OCI-LY3 (cell line): Measurements from ENCODE around the gene FAM3C.

Experiments used
- EZH2phosphoT487 ChIP-seq: fragments of 200-600 bp; shearing (Covaris generic); IDR thresholded peaks from 2 replicates; pipeline ENCODE4 v1.6.1; 2018; ENCODE audit warnings: antibody characterized with exemption, mixed run types, low read depth
- TF ChIP-seq, protein P1 (sequence below): fragments of 200-600, 300-600 bp; sonication (generic); IDR thresholded peaks from 2 replicates; pipeline ENCODE4 v1.5.1; 2014; ENCODE audit warnings: antibody characterized with exemption, low read length, low read depth

DNA sequence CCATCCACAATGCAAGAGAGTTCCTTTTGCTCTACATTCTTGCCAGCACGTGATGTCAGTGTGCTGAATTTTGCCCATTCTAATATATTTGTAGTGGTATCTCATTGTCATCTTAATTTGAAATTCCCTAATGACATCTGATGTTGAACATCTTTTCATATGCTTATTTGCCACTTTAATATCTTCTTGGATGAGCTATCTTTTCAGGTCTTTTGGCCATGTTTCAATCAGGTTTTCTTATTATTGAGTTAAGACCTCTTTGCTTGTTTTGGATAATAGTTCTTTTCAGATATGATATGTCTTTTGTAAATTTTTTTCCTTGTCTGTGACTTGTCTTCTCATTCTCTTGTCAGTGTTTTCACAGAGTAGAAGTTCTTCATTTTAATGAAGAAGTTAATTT, 20.4 kb upstream of the FAM3C start:
- TF ChIP-seq, protein P1, sequence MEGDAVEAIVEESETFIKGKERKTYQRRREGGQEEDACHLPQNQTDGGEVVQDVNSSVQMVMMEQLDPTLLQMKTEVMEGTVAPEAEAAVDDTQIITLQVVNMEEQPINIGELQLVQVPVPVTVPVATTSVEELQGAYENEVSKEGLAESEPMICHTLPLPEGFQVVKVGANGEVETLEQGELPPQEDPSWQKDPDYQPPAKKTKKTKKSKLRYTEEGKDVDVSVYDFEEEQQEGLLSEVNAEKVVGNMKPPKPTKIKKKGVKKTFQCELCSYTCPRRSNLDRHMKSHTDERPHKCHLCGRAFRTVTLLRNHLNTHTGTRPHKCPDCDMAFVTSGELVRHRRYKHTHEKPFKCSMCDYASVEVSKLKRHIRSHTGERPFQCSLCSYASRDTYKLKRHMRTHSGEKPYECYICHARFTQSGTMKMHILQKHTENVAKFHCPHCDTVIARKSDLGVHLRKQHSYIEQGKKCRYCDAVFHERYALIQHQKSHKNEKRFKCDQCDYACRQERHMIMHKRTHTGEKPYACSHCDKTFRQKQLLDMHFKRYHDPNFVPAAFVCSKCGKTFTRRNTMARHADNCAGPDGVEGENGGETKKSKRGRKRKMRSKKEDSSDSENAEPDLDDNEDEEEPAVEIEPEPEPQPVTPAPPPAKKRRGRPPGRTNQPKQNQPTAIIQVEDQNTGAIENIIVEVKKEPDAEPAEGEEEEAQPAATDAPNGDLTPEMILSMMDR, result no peak
- no peak for TF ChIP-seq EZH2phosphoT487
